GM23338 (cell line): ENCODE data around the gene ZNF580. TPM values are rescaled to one million over a fixed set of nuclear protein-coding genes. Genes with fewer than 3 reads are reported as not detected.

ENCODE experiments used
- ATAC-seq: fragments of 200-7000 bp; cut with Tn5 transposase; 3 replicates; pipeline ENCODE4 v1.9.1; 2020
- DNase-seq: peaks from one replicate; pipeline ENCODE4 v3.0.0-alpha.2; 2015; ENCODE audit warnings: low spot score
- H2AFZ ChIP-seq: fragments of 200-600 bp; sonication (generic); 2 replicates; pipeline ENCODE4 v1.8.0; 2016; ENCODE audit warnings: antibody characterized with exemption, mild to moderate bottlenecking, moderate library complexity
- H3F3A ChIP-seq: fragments of 200-600 bp; sonication (generic); replicated peaks from 2 replicates; pipeline ENCODE4 v1.8.0; 2017; ENCODE audit warnings: antibody characterized with exemption, mixed run types, low read depth
- H3K27ac ChIP-seq: fragments of 200-600 bp; sonication (generic); 2 replicates; pipeline ENCODE4 v1.6.1; 2016; ENCODE audit warnings: low read depth
- H3K27me3 ChIP-seq: fragments of 200-600 bp; sonication (generic); 2 replicates; pipeline ENCODE4 v1.8.0; 2016; ENCODE audit warnings: mild to moderate bottlenecking, mixed run types, moderate library complexity; ENCODE audit not compliant: insufficient read depth
- H3K36me3 ChIP-seq: fragments of 200-600 bp; sonication (generic); 2 replicates; pipeline ENCODE4 v1.8.0; 2016; ENCODE audit warnings: mild to moderate bottlenecking; ENCODE audit not compliant: insufficient read depth
- H3K4me1 ChIP-seq: fragments of 200-600 bp; sonication (generic); 2 replicates; pipeline ENCODE4 v1.8.0; 2016; ENCODE audit warnings: mild to moderate bottlenecking, moderate library complexity; ENCODE audit not compliant: insufficient read depth
- H3K4me2 ChIP-seq: fragments of 200-600 bp; sonication (generic); 2 replicates; pipeline ENCODE4 v1.7.1; 2017; ENCODE audit warnings: mixed run types
- H3K4me3 ChIP-seq: fragments of 200-600 bp; sonication (generic); 2 replicates; pipeline ENCODE4 v1.6.1; 2016; ENCODE audit warnings: mixed run types
- H3K79me2 ChIP-seq: fragments of 200-600 bp; sonication (generic); replicated peaks from 2 replicates; pipeline ENCODE4 v1.8.0; 2017; ENCODE audit warnings: mild to moderate bottlenecking; ENCODE audit not compliant: insufficient read depth
- H3K9me2 ChIP-seq: fragments of 200-600 bp; sonication (generic); 2 replicates; pipeline ENCODE4 v1.8.0; 2017; ENCODE audit not compliant: insufficient read depth
- H4K20me1 ChIP-seq: fragments of 200-600 bp; sonication (generic); replicated peaks from 2 replicates; pipeline ENCODE4 v1.8.0; 2017; ENCODE audit warnings: mild to moderate bottlenecking; ENCODE audit not compliant: insufficient read depth
- H3K27ac Mint-ChIP-seq: 2 replicates; pipeline ENCODE4 v1.8.0; 2020; ENCODE audit warnings: inconsistent platforms, mild to moderate bottlenecking, moderate library complexity, mixed read lengths
- H3K27me3 Mint-ChIP-seq: 3 replicates; pipeline ENCODE4 v1.8.0; 2022; ENCODE audit warnings: low read depth, mild to moderate bottlenecking, moderate library complexity, mixed read lengths, inconsistent platforms; ENCODE audit not compliant: insufficient read depth, poor library complexity
- H3K36me3 Mint-ChIP-seq: 3 replicates; pipeline ENCODE4 v1.8.0; 2021; ENCODE audit warnings: low read depth, mild to moderate bottlenecking, inconsistent platforms, moderate library complexity, mixed read lengths
- H3K4me1 Mint-ChIP-seq: 3 replicates; pipeline ENCODE4 v1.8.0; 2020; ENCODE audit warnings: mild to moderate bottlenecking, inconsistent platforms, mixed read lengths
- H3K4me3 Mint-ChIP-seq: 3 replicates; pipeline ENCODE4 v1.8.0; 2021; ENCODE audit warnings: moderate library complexity, mild to moderate bottlenecking, inconsistent platforms, mixed read lengths
- H3K9me3 Mint-ChIP-seq: 3 replicates; pipeline ENCODE4 v1.8.0; 2020; ENCODE audit warnings: moderate library complexity, mild to moderate bottlenecking, inconsistent platforms, mixed read lengths
- CREB1 ChIP-seq: fragments of 250-450 bp; sonication (Bioruptor Pico); IDR thresholded peaks from 2 replicates; pipeline ENCODE4 v1.5.0; 2020; ENCODE audit warnings: low read depth, mild to moderate bottlenecking, moderate library complexity
- CTCF ChIP-seq, 2 experiments: fragments of 200-600 bp in 1 of 2; sonication (generic) in 1 of 2; conservative IDR thresholded peaks; 2 replicates each; pipeline versions ENCODE4 v1.5.1 to v1.6.1; 2016 to 2017; ENCODE audit warnings: antibody characterized with exemption in 2 of 2, low read depth in 2 of 2, mild to moderate bottlenecking in 2 of 2, moderate library complexity in 1 of 2
- ETS1 ChIP-seq: IDR thresholded peaks from 2 replicates; pipeline ENCODE4 v1.6.1; 2016; ENCODE audit warnings: antibody characterized with exemption
- EZH2 ChIP-seq: fragments of 200-600 bp; sonication (generic); IDR thresholded peaks from one replicate; pipeline ENCODE4 v1.8.0; 2017; ENCODE audit warnings: antibody characterized with exemption, mild to moderate bottlenecking, low read depth; ENCODE audit not compliant: unreplicated experiment
- EZH2phosphoT487 ChIP-seq: fragments of 200-600 bp; sonication (generic); IDR thresholded peaks from one replicate; pipeline ENCODE4 v1.8.1; 2018; ENCODE audit warnings: antibody characterized with exemption; ENCODE audit not compliant: unreplicated experiment
- JUNB ChIP-seq: IDR thresholded peaks from one replicate; pipeline ENCODE4 v1.6.1; 2016; ENCODE audit warnings: antibody characterized with exemption; ENCODE audit not compliant: unreplicated experiment
- NANOG ChIP-seq: IDR thresholded peaks from 2 replicates; pipeline ENCODE4 v1.6.1; 2016; ENCODE audit warnings: antibody characterized with exemption, borderline replicate concordance
- POLR2AphosphoS5 ChIP-seq: IDR thresholded peaks from 2 replicates; pipeline ENCODE4 v1.6.1; 2016; ENCODE audit warnings: antibody characterized with exemption, low read depth
- REST ChIP-seq: IDR thresholded peaks from one replicate; pipeline ENCODE4 v1.6.1; 2018; ENCODE audit warnings: antibody characterized with exemption; ENCODE audit not compliant: unreplicated experiment
- STAT1 ChIP-seq: IDR thresholded peaks from one replicate; pipeline ENCODE4 v1.6.1; 2016; ENCODE audit warnings: antibody characterized with exemption; ENCODE audit not compliant: unreplicated experiment
- ZNF114 ChIP-seq: fragments of 250-450 bp; sonication (Bioruptor Pico); IDR thresholded peaks from 2 replicates; pipeline ENCODE4 v1.5.0; 2020; ENCODE audit warnings: mild to moderate bottlenecking, moderate library complexity
- ZNF331 ChIP-seq: fragments of 250-450 bp; sonication (Bioruptor Pico); IDR thresholded peaks from 2 replicates; pipeline ENCODE4 v1.5.0; 2020; ENCODE audit warnings: low read depth, mild to moderate bottlenecking, moderate library complexity
- ZNF462 ChIP-seq: fragments of 250-450 bp; sonication (Bioruptor Pico); IDR thresholded peaks from 2 replicates; pipeline ENCODE4 v1.5.0; 2020; ENCODE audit warnings: mild to moderate bottlenecking, moderate library complexity
- polyA plus RNA-seq: library from polyadenylated mRNA; unstranded; fragments of >200 nt; fragmentation: Nextera tagmentation; extraction: Ambion mirVana; gene quantifications from 2 replicates; pipeline ENCODE4 v1.2.1, GENCODE V29; 2016
- total RNA-seq: library from RNA; depleted of rRNA; stranded (reverse); fragments of >200 nt; shearing (Covaris generic); gene quantifications from 2 replicates; pipeline ENCODE4 v1.2.3, GENCODE V29; 2014

The ZNF580 gene
- total and polyA plus RNA-seq, 2 experiments from 2014 or later: 18.7 to 23.6 TPM

GRCh38 chr19:55690109-55690768 lies 49.4 kb downstream of the ZNF580 start:
- Mint-ChIP-seq H3K9me3 (no peaks in the 10 kb centered on the region), H3K27me3 (peaks cover 6% of the 10 kb centered on the region), H3K4me3 (no peak overlapping the region), H3K27ac (no peak overlapping the region), H3K4me1 (no peaks in the 10 kb centered on the region), H3K36me3 (peaks cover 24% of the 10 kb centered on the region)
- Histone ChIP-seq H3F3A (no peaks in the 10 kb centered on the region), H3K4me1 (no peaks in the 10 kb centered on the region), H2AFZ (no peak overlapping the region), H3K4me3 (no peak overlapping the region), H4K20me1 (no peaks in the 10 kb centered on the region; the same call in 1 of the 2 replicates), H3K4me2 (no peak overlapping the region), H3K9me2 (no peaks in the 10 kb centered on the region), H3K79me2 (0 out of 2 replicates have a peak, but pooled peaks cover 3% of the 10 kb centered on the region), H3K36me3 (no peaks in the 10 kb centered on the region), H3K27me3 (no peaks in the 10 kb centered on the region), H3K27ac (no peak overlapping the region)
- ATAC-seq (no peak), DNase-seq (no peak)
- TF ChIP-seq ETS1 (no peak), EZH2 (no peak), EZH2phosphoT487 (no peak), ZNF114 (CRISPR knock-in tag) (no peak), CTCF (conservative IDR thresholded peaks at IDR 0.05; ENCODE audit: low read depth in 2 of 2) (no peak), REST (no peak), NANOG (no peak), CREB1 (CRISPR knock-in tag) (no peak), ZNF331 (CRISPR knock-in tag) (no peak), JUNB (no peak), STAT1 (no peak), POLR2AphosphoS5 (no peak), ZNF462 (CRISPR knock-in tag) (no peak)
